ENCODE results near the gene FBLN1. TPM values are rescaled to one million over a fixed set of nuclear protein-coding genes. Genes with fewer than 3 reads are reported as not detected.

The FBLN1 gene
- total RNA-seq, 1 experiment from 2014 or later = 23.4 TPM

DNA sequence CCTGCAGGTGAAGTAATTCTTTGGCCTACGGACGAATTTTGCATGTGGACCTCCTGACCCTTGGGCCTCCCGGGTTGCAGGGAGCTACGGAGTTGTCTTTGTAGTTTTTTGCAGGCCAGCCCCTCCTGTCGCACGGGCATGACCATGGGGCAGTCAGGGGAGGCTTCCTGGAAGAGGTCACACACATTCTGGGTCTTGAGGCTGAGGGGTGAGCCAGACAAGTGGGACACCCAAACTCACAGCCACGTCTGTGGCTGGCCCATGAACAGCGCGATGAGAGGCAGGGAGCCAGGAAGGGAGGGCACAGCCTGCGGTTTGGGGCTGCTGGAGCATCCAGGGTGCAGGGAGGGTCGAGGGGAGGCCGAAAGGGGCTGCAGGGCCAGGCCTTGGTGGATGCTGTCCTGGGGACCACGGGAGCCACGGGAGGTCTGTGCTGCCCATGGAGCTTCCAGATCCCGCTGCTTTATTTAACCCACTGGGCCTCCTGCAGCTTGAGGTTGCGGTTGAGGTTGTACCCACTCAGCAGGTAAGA lies 78.9 kb downstream of the FBLN1 start:
- intact Hi-C loops (cut with micrococcal nuclease) = no loop called here
- Histone ChIP-seq H3K36me3 (ENCODE audit: control insufficient read depth in 1 of 2, insufficient read depth in 2 of 2, low read length in 2 of 2) (no peaks in the 10 kb centered on the region), H4K20me1 (ENCODE audit: insufficient read depth) (no peaks in the 10 kb centered on the region), H3K79me2 (ENCODE audit: insufficient read depth, low read length) (no peaks in the 10 kb centered on the region), H2AFZ (ENCODE audit: low read depth, low read length, poor library complexity, severe bottlenecking) (no peak overlapping the region), H3K9me2 (ENCODE audit: insufficient read depth) (no peaks in the 10 kb centered on the region), H3K4me2 (ENCODE audit: low read length) (no peak overlapping the region), H3K9me3 (ENCODE audit: control insufficient read depth in 1 of 2, insufficient read depth in 1 of 2, low read depth in 1 of 2, low read length in 2 of 2) (no peaks in the 10 kb centered on the region), H3K4me3 (replicated peaks in 1 of 2; ENCODE audit: low read depth in 1 of 2, low read length in 2 of 2) (no peak overlapping the region), H3K27ac (ENCODE audit: low read depth, low read length) (no peak overlapping the region), H3K9ac (ENCODE audit: low read length) (no peak overlapping the region), H3K4me1 (ENCODE audit: control insufficient read depth in 1 of 2, insufficient read depth in 2 of 2, low read length in 2 of 2) (peaks cover 0 to 10% of the 10 kb centered on the region in 2 experiments; a peak in 1 of 4 replicates), H3K27me3 (ENCODE audit: insufficient read depth, low read length) (no peaks in the 10 kb centered on the region)
- DNase-seq (ENCODE audit: low read depth, low spot score) = no peak
- ChIA-PET CTCF (no interaction called here), POLR2A (no interaction called here), RAD21 (ENCODE audit: low non-redundant PET in 1 of 2, low total read pairs in 2 of 2, uncharacterized antibody in 2 of 2, unreplicated experiment in 2 of 2) (no interaction called here)
- TF ChIP-seq ELF1 (IDR thresholded peaks at IDR 0.05; ENCODE audit: borderline replicate concordance, low read depth) (no peak), EZH2phosphoT487 (IDR thresholded peaks at IDR 0.05; ENCODE audit: borderline replicate concordance) (no peak), ZFX (IDR thresholded peaks at IDR 0.05) (no peak), FOSL1 (IDR thresholded peaks at IDR 0.05; ENCODE audit: low read depth) (no peak), CBX3 (IDR thresholded peaks at IDR 0.05; ENCODE audit: low read depth) (no peak), JUND (IDR thresholded peaks at IDR 0.05) (no peak)
- no peak for ATAC-seq
- no TSS peak for BruUV-seq (replicated peaks)

DNA sequence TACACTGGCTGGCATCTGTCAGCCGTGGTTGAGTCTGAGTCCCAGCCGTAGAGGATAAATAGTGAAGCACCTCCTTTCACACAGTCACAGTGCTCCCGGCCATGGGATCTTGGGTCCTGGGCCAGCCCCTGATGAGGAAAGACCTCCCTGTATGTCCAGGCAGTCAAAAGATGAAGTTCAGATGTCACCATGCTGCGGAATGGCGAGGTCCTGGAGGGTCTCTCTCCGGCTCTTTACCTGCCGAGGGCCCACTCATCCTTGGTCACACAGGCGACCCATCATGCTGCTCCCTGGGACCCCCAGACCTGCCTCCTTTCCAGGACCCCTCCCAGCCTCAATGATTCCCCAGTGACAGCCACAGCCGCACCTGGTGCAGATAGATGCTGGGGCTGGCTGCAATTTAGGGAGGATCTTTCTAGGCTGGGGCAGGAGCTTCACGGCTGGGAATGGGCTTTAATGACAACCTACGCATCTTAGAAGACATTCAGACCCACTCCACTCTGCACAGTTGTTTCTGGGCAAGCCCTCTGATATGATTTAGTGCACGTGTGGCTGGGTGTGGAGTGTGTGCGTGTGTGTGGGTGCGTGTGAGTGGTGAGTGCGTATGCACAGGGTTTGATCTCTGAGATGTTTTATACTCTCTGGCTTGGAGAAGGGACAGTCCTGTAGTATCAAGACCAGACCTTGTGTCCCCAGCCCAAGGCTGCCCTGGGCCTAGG lies 79.7 kb downstream of the FBLN1 start:
- Histone ChIP-seq H3K36me3 (ENCODE audit: control insufficient read depth in 1 of 2, insufficient read depth in 2 of 2, low read length in 2 of 2) (no peaks in the 10 kb centered on the region), H3K9me2 (ENCODE audit: insufficient read depth) (no peaks in the 10 kb centered on the region), H3K4me1 (ENCODE audit: control insufficient read depth in 1 of 2, insufficient read depth in 2 of 2, low read length in 2 of 2) (peaks cover 0 to 10% of the 10 kb centered on the region in 2 experiments; a peak in 1 of 4 replicates), H3K9ac (ENCODE audit: low read length) (no peak overlapping the region), H3K27me3 (ENCODE audit: insufficient read depth, low read length) (no peaks in the 10 kb centered on the region), H3K27ac (ENCODE audit: low read depth, low read length) (no peak overlapping the region), H3K4me3 (replicated peaks in 1 of 2; ENCODE audit: low read depth in 1 of 2, low read length in 2 of 2) (no peak overlapping the region), H3K79me2 (ENCODE audit: insufficient read depth, low read length) (no peaks in the 10 kb centered on the region), H3K9me3 (ENCODE audit: control insufficient read depth in 1 of 2, insufficient read depth in 1 of 2, low read depth in 1 of 2, low read length in 2 of 2) (no peaks in the 10 kb centered on the region), H4K20me1 (ENCODE audit: insufficient read depth) (no peaks in the 10 kb centered on the region), H3K4me2 (ENCODE audit: low read length) (no peak overlapping the region), H2AFZ (ENCODE audit: low read depth, low read length, poor library complexity, severe bottlenecking) (no peak overlapping the region)
- no peak for ATAC-seq
- no TSS peak for BruUV-seq (replicated peaks)
- POLR2A ChIA-PET = no interaction called here
- no peak for DNase-seq (ENCODE audit: low read depth, low spot score)
- intact Hi-C loops (cut with micrococcal nuclease) = no loop called here
- CTCF ChIA-PET = no interaction called here
- TF ChIP-seq YY1 (IDR thresholded peaks at IDR 0.05; ENCODE audit: extremely low read depth, insufficient replicate concordance, low read depth, low read length) (no peak), POLR2AphosphoS5 (IDR thresholded peaks at IDR 0.05; ENCODE audit: low read depth, low read length) (no peak), SRF (IDR thresholded peaks at IDR 0.05; ENCODE audit: low read depth) (no peak), SP1 (IDR thresholded peaks at IDR 0.05; ENCODE audit: low read depth) (no peak)
- RAD21 ChIA-PET (ENCODE audit: low non-redundant PET in 1 of 2, low total read pairs in 2 of 2, uncharacterized antibody in 2 of 2, unreplicated experiment in 2 of 2) = no interaction called here

All from HCT116 (cell line).